H9 (cell line): ENCODE measurements around the gene TRAF3IP1. TPM values are rescaled to one million over a fixed set of nuclear protein-coding genes. Genes with fewer than 3 reads are reported as not detected.

Experiments
- DNase-seq: peaks from one replicate; pipeline ENCODE4 v3.0.0-alpha.2; 2017
- H2AFZ ChIP-seq: one replicate; pipeline ENCODE4 v1.6.1; 2013; ENCODE audit warnings: mild to moderate bottlenecking, low read length, control low read depth, moderate library complexity
- H2AK5ac ChIP-seq: 2 replicates; pipeline ENCODE4 v1.6.1; 2013; ENCODE audit warnings: low read length, control low read depth, mixed read lengths; ENCODE audit not compliant: insufficient read length
- H2BK120ac ChIP-seq: one replicate; pipeline ENCODE4 v1.6.1; 2013; ENCODE audit warnings: low read depth, mild to moderate bottlenecking, low read length, control low read depth, inconsistent platforms; ENCODE audit not compliant: poor library complexity, severe bottlenecking
- H2BK12ac ChIP-seq: 2 replicates; pipeline ENCODE4 v1.6.1; 2013; ENCODE audit warnings: low read length, control low read depth, mixed read lengths, low read depth; ENCODE audit not compliant: insufficient read length
- H2BK15ac ChIP-seq: 2 replicates; pipeline ENCODE4 v1.6.1; 2013; ENCODE audit warnings: low read depth, low read length, control low read depth
- H2BK20ac ChIP-seq: one replicate; pipeline ENCODE4 v1.6.1; 2013; ENCODE audit warnings: low read depth, mild to moderate bottlenecking, low read length, control low read depth, inconsistent platforms; ENCODE audit not compliant: poor library complexity, severe bottlenecking
- H2BK5ac ChIP-seq: 2 replicates; pipeline ENCODE4 v1.6.1; 2013; ENCODE audit warnings: low read length, control low read depth, mixed read lengths; ENCODE audit not compliant: insufficient read length
- H3K14ac ChIP-seq: 2 replicates; pipeline ENCODE4 v1.6.1; 2013; ENCODE audit warnings: low read length, control low read depth; ENCODE audit not compliant: insufficient read depth
- H3K18ac ChIP-seq: 2 replicates; pipeline ENCODE4 v1.6.1; 2013; ENCODE audit warnings: low read depth, mild to moderate bottlenecking, mixed read lengths, low read length, control low read depth; ENCODE audit not compliant: insufficient read length
- H3K23ac ChIP-seq: 2 replicates; pipeline ENCODE4 v1.6.1; 2013; ENCODE audit warnings: low read length, control low read depth, mixed read lengths, low read depth; ENCODE audit not compliant: insufficient read length
- H3K23me2 ChIP-seq: 2 replicates; pipeline ENCODE4 v1.6.1; 2013; ENCODE audit warnings: low read depth, mild to moderate bottlenecking, mixed read lengths, low read length, control low read depth; ENCODE audit not compliant: insufficient read length, poor library complexity, severe bottlenecking
- H3K27ac ChIP-seq: 2 replicates; pipeline ENCODE4 v1.5.1; 2013; ENCODE audit warnings: low read length, control low read depth, mixed read lengths, low read depth; ENCODE audit not compliant: insufficient read length
- H3K27me3 ChIP-seq: 2 replicates; pipeline ENCODE4 v1.6.1; 2013; ENCODE audit warnings: low read length, control low read depth, inconsistent platforms; ENCODE audit not compliant: insufficient read depth
- H3K4ac ChIP-seq: 2 replicates; pipeline ENCODE4 v1.6.1; 2013; ENCODE audit warnings: low read depth, mild to moderate bottlenecking, control low read depth, inconsistent platforms, low read length, moderate library complexity
- H3K4me1 ChIP-seq: 2 replicates; pipeline ENCODE4 v1.6.1; 2013; ENCODE audit warnings: low read length, control low read depth, inconsistent platforms; ENCODE audit not compliant: insufficient read depth
- H3K4me2 ChIP-seq: 2 replicates; pipeline ENCODE4 v1.6.1; 2013; ENCODE audit warnings: low read length, control low read depth, mixed read lengths; ENCODE audit not compliant: insufficient read length, insufficient read depth
- H3K56ac ChIP-seq: 2 replicates; pipeline ENCODE4 v1.6.1; 2013; ENCODE audit warnings: low read depth, mild to moderate bottlenecking, mixed read lengths, low read length, control low read depth; ENCODE audit not compliant: insufficient read length
- H3K79me1 ChIP-seq: 2 replicates; pipeline ENCODE4 v1.6.1; 2013; ENCODE audit warnings: low read depth, mild to moderate bottlenecking, moderate library complexity, low read length, control low read depth, inconsistent platforms; ENCODE audit not compliant: insufficient read depth, poor library complexity, severe bottlenecking
- H3K79me2 ChIP-seq: 2 replicates; pipeline ENCODE4 v1.6.1; 2013; ENCODE audit warnings: low read length, control low read depth, inconsistent platforms; ENCODE audit not compliant: insufficient read depth
- H3K9ac ChIP-seq: 2 replicates; pipeline ENCODE4 v1.6.1; 2013; ENCODE audit warnings: low read length, control low read depth, mixed read lengths; ENCODE audit not compliant: insufficient read length; ENCODE audit errors: extremely low read depth
- H3K9me3 ChIP-seq: one replicate; pipeline ENCODE4 v1.6.1; 2013; ENCODE audit warnings: low read depth, low read length, inconsistent platforms; ENCODE audit not compliant: control insufficient read depth
- H3T11ph ChIP-seq: one replicate; pipeline ENCODE4 v1.6.1; 2013; ENCODE audit warnings: mild to moderate bottlenecking, low read length, control low read depth, inconsistent platforms
- H4K20me1 ChIP-seq: one replicate; pipeline ENCODE4 v1.6.1; 2013; ENCODE audit not compliant: control insufficient read depth, insufficient read length, insufficient read depth
- H4K5ac ChIP-seq: 2 replicates; pipeline ENCODE4 v1.6.1; 2013; ENCODE audit warnings: low read depth, mild to moderate bottlenecking, mixed read lengths, low read length, control low read depth; ENCODE audit not compliant: insufficient read length
- H4K8ac ChIP-seq: replicated peaks from 2 replicates; pipeline ENCODE4 v1.6.1; 2013; ENCODE audit warnings: low read length, control low read depth, mixed read lengths, low read depth; ENCODE audit not compliant: insufficient read length
- H4K91ac ChIP-seq: 2 replicates; pipeline ENCODE4 v1.6.1; 2013; ENCODE audit warnings: low read depth, mild to moderate bottlenecking, moderate library complexity, mixed read lengths, low read length, control low read depth; ENCODE audit not compliant: insufficient read length
- H3K27ac Mint-ChIP-seq, 3 experiments: 2 replicates in 2 of 3; 3 replicates in 1 of 3; pipeline ENCODE4 v1.8.0; 2020 to 2021; ENCODE audit warnings: mixed read lengths in 3 of 3, mild to moderate bottlenecking in 1 of 3, moderate library complexity in 1 of 3
- H3K27me3 Mint-ChIP-seq: 2 replicates; pipeline ENCODE4 v1.8.0; 2021; ENCODE audit warnings: low read depth, mild to moderate bottlenecking, moderate library complexity, mixed read lengths
- H3K36me3 Mint-ChIP-seq, 3 experiments: 2 replicates in 2 of 3; 3 replicates in 1 of 3; pipeline ENCODE4 v1.8.0; 2020 to 2021; ENCODE audit warnings: low read depth in 3 of 3, mixed read lengths in 3 of 3; ENCODE audit not compliant: insufficient read depth in 1 of 3
- H3K4me1 Mint-ChIP-seq, 2 experiments: 2 replicates each; pipeline ENCODE4 v1.8.0; 2020; ENCODE audit warnings: mixed read lengths in 2 of 2
- H3K4me3 Mint-ChIP-seq, 2 experiments: 2 replicates in 1 of 2; 3 replicates in 1 of 2; pipeline ENCODE4 v1.8.0; 2020 to 2021; ENCODE audit warnings: mild to moderate bottlenecking in 2 of 2, mixed read lengths in 2 of 2, moderate library complexity in 1 of 2
- H3K9me3 Mint-ChIP-seq, 2 experiments: 2 replicates in 1 of 2; 3 replicates in 1 of 2; pipeline ENCODE4 v1.8.0; 2020; ENCODE audit warnings: mild to moderate bottlenecking in 2 of 2, mixed read lengths in 2 of 2, moderate library complexity in 1 of 2
- CTCF ChIP-seq: fragments of 200-600 bp; sonication (generic); conservative IDR thresholded peaks from 3 replicates; pipeline ENCODE4 v1.8.0; 2021; ENCODE audit warnings: antibody characterized with exemption, mild to moderate bottlenecking
- WGBS: extraction: QIAGEN DNeasy Blood & Tissue Kit; methylation state at CpG from one replicate; pipeline ENCODE4 v1.1.7; 2013; ENCODE audit warnings: missing lambda C conversion rate, low lambda C conversion rate, mixed read lengths; ENCODE audit not compliant: insufficient read length; ENCODE audit errors: extremely low coverage; 5-methylcytosine and 5-hydroxymethylcytosine counted together
- total RNA-seq: library from RNA; stranded (reverse); gene quantifications from 2 replicates; pipeline ENCODE4 v1.2.1, GENCODE V29; 2021

Gene TRAF3IP1
- total RNA-seq, 1 experiment from 2014 or later: 16.4 TPM

- H3K27ac Mint-ChIP-seq: no peak overlapping the region
- no CpG with 5 or more reads among the region's 8 CpGs for WGBS
- H4K8ac ChIP-seq: no peak overlapping the region
Measured at GRCh38 chr2:238314576-238314975, 5.7 kb upstream of the TRAF3IP1 start.

More at GRCh38 chr2:238314576-238314975, 5.7 kb upstream of the TRAF3IP1 start:
- Histone ChIP-seq H4K91ac (peak overlapping the region; percentile 8), H2AFZ (no peak overlapping the region), H3K27ac (no peak overlapping the region), H2BK5ac (no peak overlapping the region), H2BK120ac (no peak overlapping the region), H2BK15ac (no peak overlapping the region), H2BK20ac (no peak overlapping the region), H3T11ph (no peak overlapping the region), H3K23me2 (no peaks in the 10 kb centered on the region), H3K4ac (no peak overlapping the region), H3K56ac (no peak overlapping the region), H3K79me1 (no peaks in the 10 kb centered on the region), H2BK12ac (no peak overlapping the region), H3K4me2 (no peak overlapping the region), H4K20me1 (no peaks in the 10 kb centered on the region), H3K9me3 (no peaks in the 10 kb centered on the region), H4K5ac (no peak overlapping the region), H3K14ac (no peak overlapping the region), H3K27me3 (no peaks in the 10 kb centered on the region), H2AK5ac (no peak overlapping the region), H3K4me1 (no peaks in the 10 kb centered on the region), H3K9ac (no peak overlapping the region), H3K23ac (no peak overlapping the region), H3K79me2 (no peaks in the 10 kb centered on the region), H3K18ac (no peak overlapping the region)
- H3K36me3 Mint-ChIP-seq: no peaks in the 10 kb centered on the region
- H3K4me1 Mint-ChIP-seq: peaks cover 1 to 5% of the 10 kb centered on the region in 2 experiments; a peak in 2 of 4 replicates
- peaks cover 0 to 4% of the 10 kb centered on the region in 2 experiments; a peak in 3 of 5 replicates for H3K9me3 Mint-ChIP-seq
- TF ChIP-seq CTCF: no peak
- peaks cover 24% of the 10 kb centered on the region for H3K27me3 Mint-ChIP-seq
- no peak for DNase-seq
- no peak overlapping the region for H3K4me3 Mint-ChIP-seq
